SK-N-DZ (cell line): ENCODE results near the gene NAV2.
"Not testable (repeated sequence)": the region's sequence is repeated elsewhere in the genome, so short reads cannot be mapped to it uniquely, and the experiment has no call there.

Experiments used
- DNase-seq: peaks from one replicate; pipeline ENCODE4 v3.0.0-alpha.2; 2015; ENCODE audit warnings: low spot score

The NAV2 gene

GRCh38 chr11:19994672-19995071, 282.0 kb downstream of the NAV2 start:
- DNase-seq = no peak

- no peak for DNase-seq
These were observed 282.5 kb downstream of the NAV2 start for GRCh38 chr11:19995145-19995544.

GRCh38 chr11:19996571-19996970, 283.9 kb downstream of the NAV2 start:
- DNase-seq = peak; percentile 61

GRCh38 chr11:20000022-20000350, 287.3 kb downstream of the NAV2 start:
- no peak for DNase-seq

GRCh38 chr11:20000351-20001134, 287.9 kb downstream of the NAV2 start:
- DNase-seq = no peak

GRCh38 chr11:20002312-20003216, 289.9 kb downstream of the NAV2 start:
- DNase-seq = no peak

GRCh38 chr11:20003351-20003750, 290.7 kb downstream of the NAV2 start:
- no peak for DNase-seq

GRCh38 chr11:20004866-20005265, 292.2 kb downstream of the NAV2 start:
- no peak for DNase-seq

- no peak for DNase-seq
These were observed 293.1 kb downstream of the NAV2 start for GRCh38 chr11:20005747-20006146.

- not testable (repeated sequence) for DNase-seq
These were observed 294.0 kb downstream of the NAV2 start for GRCh38 chr11:20006618-20007017.

GRCh38 chr11:20007386-20007785, 294.7 kb downstream of the NAV2 start:
- DNase-seq = no peak

GRCh38 chr11:20008190-20008870, 295.7 kb downstream of the NAV2 start:
- DNase-seq = no peak

- no peak for DNase-seq
These were observed 296.4 kb downstream of the NAV2 start for GRCh38 chr11:20008871-20009644.

- DNase-seq = peak; percentile 78
These were observed 297.7 kb downstream of the NAV2 start for GRCh38 chr11:20010156-20010850.

GRCh38 chr11:20010851-20011225, 298.2 kb downstream of the NAV2 start:
- no peak for DNase-seq

- peak; percentile 29 for DNase-seq
These were observed 298.8 kb downstream of the NAV2 start for GRCh38 chr11:20011307-20011951.

GRCh38 chr11:20013346-20014066, 300.9 kb downstream of the NAV2 start:
- no peak for DNase-seq

GRCh38 chr11:20014067-20014402, 301.4 kb downstream of the NAV2 start:
- no peak for DNase-seq

- DNase-seq = no peak
These were observed 302.5 kb downstream of the NAV2 start for GRCh38 chr11:20015101-20015500.
